A673 (cell line): ENCODE data around the gene PBX1. TPM values are rescaled to one million over a fixed set of nuclear protein-coding genes. Genes with fewer than 3 reads are reported as not detected.

Experiments
- BruUV-seq: library from RNA; stranded (reverse); fragments of 400-500 nt; replicated peaks from 2 replicates; lab custom pipeline; 2021; lab: Mats Ljungman, UMichigan
- CTCF ChIA-PET: fragments of 300-600 bp; sonication (Branson Sonifier 250); formaldehyde crosslinking; loops from one replicate; lab custom pipeline; 2022; ENCODE audit warnings: antibody characterized with exemption; lab: Charles Lee
- POLR2A ChIA-PET: fragments of 300-600 bp; sonication (Branson Sonifier 250); formaldehyde crosslinking; loops from one replicate; lab custom pipeline; 2022; ENCODE audit warnings: antibody characterized with exemption; ENCODE audit not compliant: low non-redundant PET; lab: Charles Lee
- DNase-seq: peaks from one replicate; pipeline ENCODE4 v3.0.0-alpha.2; 2015; ENCODE audit warnings: low spot score
- H3K27ac ChIP-seq: fragments of 200-600 bp; sonication (generic); 2 replicates; pipeline ENCODE4 v1.5.1; 2016; ENCODE audit warnings: mixed run types, low read depth, mild to moderate bottlenecking, mixed read lengths, antibody characterized with exemption, low read length; ENCODE audit not compliant: poor library complexity, severe bottlenecking
- H3K27me3 ChIP-seq: fragments of 200-600 bp; sonication (generic); replicated peaks from 2 replicates; pipeline ENCODE4 v1.6.1; 2017; ENCODE audit warnings: mixed run types, low read depth, mild to moderate bottlenecking, mixed read lengths, antibody characterized with exemption, low read length; ENCODE audit not compliant: insufficient read depth, poor library complexity
- H3K36me3 ChIP-seq: fragments of 200-600 bp; sonication (generic); 2 replicates; pipeline ENCODE4 v1.6.1; 2016; ENCODE audit warnings: mixed run types, mild to moderate bottlenecking, mixed read lengths, antibody characterized with exemption, low read length; ENCODE audit not compliant: insufficient read depth, poor library complexity, severe bottlenecking
- H3K4me1 ChIP-seq: fragments of 200-600 bp; sonication (generic); 2 replicates; pipeline ENCODE4 v1.6.1; 2017; ENCODE audit warnings: mixed run types, mild to moderate bottlenecking, mixed read lengths, antibody characterized with exemption, low read length; ENCODE audit not compliant: insufficient read depth, poor library complexity, severe bottlenecking
- H3K4me3 ChIP-seq: fragments of 200-600 bp; sonication (generic); 2 replicates; pipeline ENCODE4 v1.5.1; 2016; ENCODE audit warnings: low read depth, mixed run types, mild to moderate bottlenecking, mixed read lengths, low read length; ENCODE audit not compliant: poor library complexity, severe bottlenecking
- H3K9me3 ChIP-seq: fragments of 200-600 bp; sonication (generic); 2 replicates; pipeline ENCODE4 v1.6.1; 2016; ENCODE audit warnings: mixed run types, low read depth, mild to moderate bottlenecking, mixed read lengths, antibody characterized with exemption, low read length; ENCODE audit not compliant: poor library complexity, severe bottlenecking
- EZH2 ChIP-seq: fragments of 200-600 bp; sonication (generic); IDR thresholded peaks from 2 replicates; pipeline ENCODE4 v1.6.1; 2017; ENCODE audit warnings: borderline replicate concordance, low read depth, mild to moderate bottlenecking, mixed read lengths, antibody characterized with exemption, low read length; ENCODE audit not compliant: poor library complexity, severe bottlenecking
- intact Hi-C: fragments of 100-400 bp; cut with micrococcal nuclease; formaldehyde crosslinking; loops from one replicate; pipeline ENCODE4 v1.10.0; 2022; ENCODE audit not compliant: unreplicated experiment
- total RNA-seq: library from RNA; stranded (reverse); gene quantifications from 2 replicates; pipeline ENCODE4 v1.2.3, GENCODE V29; 2021
- TF ChIP-seq, protein P1 (sequence below): fragments of 300-800, 200-600 bp; sonication (generic); conservative IDR thresholded peaks from 2 replicates; pipeline ENCODE4 v1.5.1; 2017; ENCODE audit warnings: low read depth, mild to moderate bottlenecking, antibody characterized with exemption, low read length, moderate library complexity, mixed read lengths

PBX1 gene
- total RNA-seq, 1 experiment from 2014 or later: 51.5 TPM

DNA sequence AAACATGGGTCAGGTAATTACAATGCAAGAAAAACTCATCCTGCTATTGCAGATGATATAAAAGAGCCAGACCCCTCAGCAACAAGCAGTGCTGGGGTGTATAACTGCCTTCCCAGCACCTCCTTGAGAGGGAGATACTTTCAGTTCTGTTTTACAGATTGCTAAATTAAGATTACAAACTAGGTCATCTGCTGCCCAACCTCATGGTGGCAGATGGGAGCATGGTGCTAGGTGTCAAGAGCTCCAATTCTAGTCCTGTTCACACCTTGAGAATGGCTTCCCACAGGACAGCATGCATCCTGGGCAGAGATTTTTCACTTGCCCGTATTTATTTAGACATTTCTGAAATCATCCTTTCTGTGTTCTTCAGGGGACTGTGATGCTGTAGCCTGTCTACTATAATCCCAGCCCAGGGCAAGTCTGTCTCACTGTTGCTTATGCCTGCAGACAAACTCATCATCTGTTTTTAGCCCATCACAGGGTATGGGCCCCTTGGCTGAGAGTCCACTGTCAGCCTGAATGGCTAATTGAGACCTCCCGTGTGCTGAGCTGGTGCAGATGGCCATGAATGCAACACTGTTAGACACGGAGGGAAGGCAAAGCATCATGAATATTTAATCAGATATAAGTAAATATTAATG, 40.2 kb upstream of the PBX1 start:
- no TSS peak for BruUV-seq
- Histone ChIP-seq H3K4me1 (peaks cover 13% of the 10 kb centered on the region), H3K9me3 (no peaks in the 10 kb centered on the region), H3K27ac (no peak overlapping the region), H3K27me3 (no peaks in the 10 kb centered on the region), H3K36me3 (no peaks in the 10 kb centered on the region), H3K4me3 (no peak overlapping the region)
- ChIA-PET CTCF (no interaction called here), POLR2A (no interaction called here)
- intact Hi-C loops: no loop called here
- DNase-seq: no peak
- TF ChIP-seq EZH2: no peak
- TF ChIP-seq, protein P1, sequence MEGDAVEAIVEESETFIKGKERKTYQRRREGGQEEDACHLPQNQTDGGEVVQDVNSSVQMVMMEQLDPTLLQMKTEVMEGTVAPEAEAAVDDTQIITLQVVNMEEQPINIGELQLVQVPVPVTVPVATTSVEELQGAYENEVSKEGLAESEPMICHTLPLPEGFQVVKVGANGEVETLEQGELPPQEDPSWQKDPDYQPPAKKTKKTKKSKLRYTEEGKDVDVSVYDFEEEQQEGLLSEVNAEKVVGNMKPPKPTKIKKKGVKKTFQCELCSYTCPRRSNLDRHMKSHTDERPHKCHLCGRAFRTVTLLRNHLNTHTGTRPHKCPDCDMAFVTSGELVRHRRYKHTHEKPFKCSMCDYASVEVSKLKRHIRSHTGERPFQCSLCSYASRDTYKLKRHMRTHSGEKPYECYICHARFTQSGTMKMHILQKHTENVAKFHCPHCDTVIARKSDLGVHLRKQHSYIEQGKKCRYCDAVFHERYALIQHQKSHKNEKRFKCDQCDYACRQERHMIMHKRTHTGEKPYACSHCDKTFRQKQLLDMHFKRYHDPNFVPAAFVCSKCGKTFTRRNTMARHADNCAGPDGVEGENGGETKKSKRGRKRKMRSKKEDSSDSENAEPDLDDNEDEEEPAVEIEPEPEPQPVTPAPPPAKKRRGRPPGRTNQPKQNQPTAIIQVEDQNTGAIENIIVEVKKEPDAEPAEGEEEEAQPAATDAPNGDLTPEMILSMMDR: no peak

- no peak overlapping the region for H3K27ac ChIP-seq
- H3K27me3 ChIP-seq: no peaks in the 10 kb centered on the region
- CTCF ChIA-PET: no interaction called here
- no peak for DNase-seq
- POLR2A ChIA-PET: interaction anchor here (0.7 kb wide), 1 partner anchor 18 kb away, joined by 3 read pairs; no protein-coding TSS in a partner anchor
- H3K4me3 ChIP-seq: no peak overlapping the region
- peaks cover 13% of the 10 kb centered on the region for H3K4me1 ChIP-seq
- BruUV-seq: no TSS peak
- no peaks in the 10 kb centered on the region for H3K36me3 ChIP-seq
- H3K9me3 ChIP-seq: no peaks in the 10 kb centered on the region
- intact Hi-C loops: no loop called here
- no peak for TF ChIP-seq EZH2
- TF ChIP-seq, protein P1: no peak
Observed at GRCh38 chr1:164519426-164519825, 39.6 kb upstream of the PBX1 start.

- no TSS peak for BruUV-seq
- Histone ChIP-seq H3K4me3 (no peak overlapping the region), H3K27me3 (no peaks in the 10 kb centered on the region), H3K4me1 (no peaks in the 10 kb centered on the region), H3K27ac (no peak overlapping the region), H3K36me3 (no peaks in the 10 kb centered on the region), H3K9me3 (peaks cover 11% of the 10 kb centered on the region)
- intact Hi-C loops: no loop called here
- CTCF ChIA-PET: no interaction called here
- POLR2A ChIA-PET: no interaction called here
- DNase-seq: no peak
- TF ChIP-seq EZH2: no peak
- TF ChIP-seq, protein P1: no peak
Observed at GRCh38 chr1:164524810-164525209, 34.2 kb upstream of the PBX1 start.
